COLO668 (cell line): Measurements from ENCODE around the gene ATP6V1B1.
A peak's percentile ranks its signal among the peaks of the same experiment; 100 is the strongest.

Experiments
- DNase-seq: peaks from one replicate; lab custom pipeline; 2025; ENCODE audit not compliant: unreplicated experiment; lab: John Stamatoyannopoulos, UW

ATP6V1B1 gene

GRCh38 chr2:70926042-70926441 is 9.7 kb upstream of the ATP6V1B1 start:
- no peak for DNase-seq

GRCh38 chr2:70927138-70927537 is 8.6 kb upstream of the ATP6V1B1 start:
- DNase-seq, result no peak

GRCh38 chr2:70927641-70928040 is 8.1 kb upstream of the ATP6V1B1 start:
- no peak for DNase-seq

DNA sequence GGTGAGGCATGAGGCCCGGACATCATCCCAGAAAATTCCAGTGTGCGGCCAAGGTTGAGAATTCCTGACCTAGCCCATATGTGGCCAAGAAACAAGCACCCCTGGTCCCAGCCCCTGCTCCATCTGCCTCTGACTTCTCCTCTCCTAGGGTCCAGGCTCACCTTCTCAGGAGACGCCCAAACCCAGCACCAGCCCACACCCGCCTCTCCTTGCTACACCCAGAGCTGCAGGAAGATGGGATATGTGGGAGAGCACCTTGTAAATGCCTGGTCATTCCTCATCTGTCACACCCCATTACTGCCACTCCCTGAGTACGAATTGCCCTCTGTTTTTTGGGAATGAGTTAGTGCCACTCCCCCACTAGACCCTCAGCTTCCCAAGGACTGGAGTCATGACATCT is 7.3 kb upstream of the ATP6V1B1 start:
- DNase-seq, result no peak

DNA sequence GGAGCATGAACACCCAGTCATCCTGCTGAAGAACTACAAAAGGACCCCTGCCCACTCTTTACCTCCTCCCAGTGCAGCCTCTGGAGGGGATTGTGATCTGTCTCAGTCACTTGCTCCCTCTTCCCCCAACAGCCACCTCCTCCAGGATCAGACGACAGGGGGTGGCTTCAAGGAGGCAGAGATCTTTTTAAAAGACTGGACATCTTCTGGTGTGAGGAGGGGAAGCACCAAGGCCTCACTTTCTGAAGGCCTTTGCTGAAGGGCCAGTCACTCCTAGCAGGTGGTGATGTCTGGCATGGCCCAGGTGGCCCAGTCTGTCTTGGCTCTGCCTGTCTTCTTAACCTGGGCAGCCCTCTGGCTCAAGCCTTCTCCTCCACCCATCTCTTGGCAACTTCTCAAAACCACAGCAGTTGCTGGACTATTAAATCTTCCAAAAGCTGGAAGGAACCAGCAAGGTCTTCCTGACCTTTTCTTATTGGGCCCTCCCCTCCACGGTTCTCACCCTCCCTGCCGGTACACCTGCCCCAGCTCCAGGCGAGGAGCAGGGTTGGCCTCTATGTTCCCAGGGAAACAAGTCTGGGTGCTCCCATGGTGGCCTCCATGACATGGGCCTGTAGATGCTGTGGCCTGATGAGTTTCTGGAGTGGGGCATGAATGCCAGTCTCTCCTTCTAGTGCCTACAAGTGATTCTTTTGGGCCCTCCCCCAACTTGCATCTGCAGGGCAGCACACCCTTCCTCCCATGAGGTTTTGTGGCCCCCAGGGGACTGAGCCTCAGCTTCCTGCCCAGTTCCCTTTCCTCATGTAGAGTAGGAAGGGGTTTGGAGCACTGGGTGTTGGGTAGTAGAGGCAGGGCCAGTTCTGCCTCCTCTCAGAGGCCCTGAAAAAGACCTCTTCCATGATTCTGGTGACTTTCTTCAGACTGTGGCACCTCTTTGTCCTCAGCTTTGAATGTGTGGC is 5.0 kb upstream of the ATP6V1B1 start:
- DNase-seq, result no peak

DNA sequence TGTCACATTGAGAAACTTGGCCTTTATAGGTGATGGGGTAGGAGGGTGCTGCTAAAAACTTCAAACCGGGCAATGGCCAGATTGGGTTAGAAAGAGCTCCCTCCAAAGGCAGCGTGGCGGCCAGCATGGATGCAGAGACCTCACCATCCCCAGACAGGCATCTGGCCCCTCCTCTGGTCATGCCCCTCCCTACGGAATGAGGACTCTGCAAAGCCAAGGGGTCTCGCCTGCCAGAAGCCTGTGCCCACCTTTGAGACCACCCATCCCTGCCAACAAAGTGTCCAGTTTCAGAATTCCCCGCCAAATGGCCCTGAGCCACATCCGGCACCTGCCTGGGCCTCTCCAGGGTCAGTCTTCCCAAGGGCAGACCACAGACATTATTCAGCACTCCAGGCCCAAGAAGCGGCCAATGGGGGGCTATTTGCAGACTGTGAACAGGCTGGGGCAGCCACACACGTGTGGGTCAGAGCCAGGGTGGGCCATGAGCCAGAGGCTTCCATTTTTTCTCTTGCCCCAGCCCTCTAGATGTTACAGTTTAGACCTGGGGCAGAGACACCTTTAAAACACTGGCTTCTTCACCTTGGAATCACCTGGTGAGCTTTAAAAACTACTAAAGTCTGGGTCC is 4.2 kb upstream of the ATP6V1B1 start:
- DNase-seq, result no peak

GRCh38 chr2:70932631-70933230 is 3.0 kb upstream of the ATP6V1B1 start:
- no peak for DNase-seq

DNA sequence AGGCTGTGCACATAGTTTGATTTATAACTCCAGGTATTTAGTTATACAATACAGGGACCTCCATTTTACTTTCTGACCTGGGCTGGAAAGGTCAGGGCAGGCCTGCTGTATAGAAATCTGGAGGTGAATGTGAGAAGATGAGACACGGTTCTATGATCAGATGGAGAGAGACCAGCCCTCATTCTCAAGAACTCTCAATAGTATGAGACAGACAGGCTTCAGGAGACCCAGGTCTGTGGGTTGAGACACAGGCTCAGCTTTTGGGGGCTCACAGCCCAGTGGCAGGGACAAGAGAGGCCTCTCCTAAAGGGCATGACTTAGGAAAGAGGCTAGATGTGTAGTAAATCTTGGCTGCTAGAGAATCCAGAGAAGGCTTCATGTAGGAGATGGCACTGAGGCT is 719 bp upstream of the ATP6V1B1 start:
- DNase-seq, result no peak

GRCh38 chr2:70936165-70936978 is 672 bp downstream of the ATP6V1B1 start:
- DNase-seq, result peak; percentile 56

DNA sequence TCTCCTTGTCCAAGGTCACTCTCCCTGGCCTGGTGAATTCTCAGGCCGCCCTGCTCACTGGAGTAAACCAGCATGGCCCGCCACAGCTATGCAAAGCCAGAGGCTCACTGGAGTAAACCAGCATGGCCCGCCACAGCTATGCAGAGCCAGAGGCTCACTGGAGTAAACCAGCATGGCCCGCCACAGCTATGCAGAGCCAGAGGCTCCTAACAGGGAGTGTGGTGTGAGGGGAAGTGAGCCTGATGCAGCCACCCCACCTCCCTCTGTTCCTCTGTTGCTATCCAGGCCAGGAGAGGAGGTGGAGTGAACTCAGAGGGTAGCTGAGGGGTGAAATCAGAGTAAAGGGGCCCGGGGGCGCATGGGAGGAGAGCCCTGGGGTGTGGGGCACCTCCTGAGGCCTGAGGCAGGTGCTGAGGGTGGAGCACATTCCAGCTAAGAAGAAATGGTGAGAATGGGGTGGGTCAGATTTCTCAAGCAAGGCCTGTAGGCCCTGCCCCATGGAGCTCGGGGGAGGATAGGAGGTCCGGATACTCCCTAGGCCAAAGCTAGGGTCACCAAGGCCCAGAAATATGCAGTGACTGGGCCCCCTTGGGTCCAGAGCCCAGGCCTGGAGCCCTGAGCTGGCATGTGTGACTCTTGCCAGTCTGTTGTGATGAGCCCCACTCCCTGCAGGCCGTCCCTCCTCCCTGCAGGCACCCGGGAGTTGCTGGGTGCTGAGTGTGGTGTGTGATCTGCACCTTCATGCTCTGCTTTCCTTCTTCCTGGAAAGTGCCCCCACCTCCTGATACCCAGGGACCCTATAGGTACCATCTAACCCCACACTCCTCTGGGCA is 1.5 kb downstream of the ATP6V1B1 start:
- DNase-seq, result peak; percentile 36

- DNase-seq, result no peak
Measured at GRCh38 chr2:70937866-70938585, 2.3 kb downstream of the ATP6V1B1 start.

DNA sequence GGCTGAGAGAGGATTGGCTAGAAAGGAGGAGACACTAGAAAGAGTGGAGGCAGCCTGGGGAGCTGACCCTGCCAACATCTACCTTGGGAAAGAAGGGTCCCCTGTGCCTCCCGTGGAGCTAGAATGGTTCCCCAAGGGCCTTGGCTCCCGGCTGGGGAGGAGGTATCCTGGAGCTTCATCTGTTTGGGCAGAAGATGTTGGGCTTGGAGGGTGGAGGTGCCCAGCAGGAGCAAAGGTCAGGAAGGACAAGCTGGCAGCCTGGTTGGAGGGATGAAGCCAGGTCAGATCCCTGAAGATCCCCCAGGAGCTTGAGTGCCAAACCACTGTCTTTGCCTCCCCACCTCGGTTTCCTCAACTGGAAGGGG is 2.9 kb downstream of the ATP6V1B1 start:
- no peak for DNase-seq

- no peak for DNase-seq
Measured at GRCh38 chr2:70939001-70939838, 3.5 kb downstream of the ATP6V1B1 start.

DNA sequence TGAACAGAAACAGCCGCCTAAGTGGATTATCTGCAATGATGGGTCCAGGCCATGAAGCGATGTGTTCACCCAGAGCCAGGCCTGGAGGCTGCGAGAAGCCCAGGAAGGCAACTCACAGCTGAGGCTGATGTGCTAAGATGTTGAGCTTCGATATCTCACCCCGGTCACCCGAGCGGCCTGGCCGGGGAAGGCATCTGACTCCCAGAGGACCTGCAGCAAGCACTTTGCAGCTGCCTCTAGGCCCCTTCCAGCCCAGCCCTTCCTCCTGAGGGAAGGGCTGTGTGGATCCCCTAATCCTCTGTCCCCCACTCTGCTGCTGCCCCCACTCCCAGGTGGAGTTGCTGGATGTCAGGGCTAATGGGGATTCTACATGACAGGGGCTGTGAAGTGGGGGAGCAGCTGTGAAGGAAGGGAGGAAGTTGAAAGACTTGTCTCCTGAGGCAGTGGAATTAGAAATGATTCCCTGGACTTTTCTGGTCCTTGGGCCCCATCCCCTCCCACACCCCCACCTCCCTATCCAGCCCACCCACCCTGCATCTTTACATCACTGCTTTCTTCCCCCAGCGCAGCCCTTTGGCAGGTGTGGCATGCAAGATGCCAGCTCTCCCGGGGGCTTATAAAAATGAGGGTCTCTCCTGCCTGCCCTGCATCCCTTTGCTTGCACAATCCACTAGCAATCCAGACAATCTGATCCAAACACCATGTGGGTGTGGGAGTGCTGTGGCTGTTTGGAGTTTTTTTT is 4.3 kb downstream of the ATP6V1B1 start:
- DNase-seq, result no peak

GRCh38 chr2:70941186-70941585 is 5.5 kb downstream of the ATP6V1B1 start:
- no peak for DNase-seq

DNA sequence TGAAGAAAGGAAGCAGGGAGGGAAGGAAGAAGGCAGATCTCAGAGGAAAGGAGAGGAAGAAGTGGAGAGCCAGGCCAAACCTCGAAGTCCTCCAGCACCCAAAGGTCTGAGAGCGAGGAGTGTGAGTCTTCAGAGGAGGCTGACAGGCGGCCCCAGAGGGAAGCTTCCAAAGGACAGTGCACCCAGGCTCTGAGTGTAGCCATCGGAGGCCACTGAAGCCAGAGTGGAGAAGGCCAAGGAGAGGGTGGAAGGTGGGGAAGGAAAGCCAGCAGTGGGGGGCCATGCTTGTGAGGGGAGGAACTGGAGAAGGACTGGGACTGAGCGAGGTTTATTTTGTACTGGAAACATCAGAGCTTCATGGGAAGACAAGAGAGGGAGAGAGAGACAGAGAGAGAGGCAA is 6.0 kb downstream of the ATP6V1B1 start:
- DNase-seq, result no peak

DNA sequence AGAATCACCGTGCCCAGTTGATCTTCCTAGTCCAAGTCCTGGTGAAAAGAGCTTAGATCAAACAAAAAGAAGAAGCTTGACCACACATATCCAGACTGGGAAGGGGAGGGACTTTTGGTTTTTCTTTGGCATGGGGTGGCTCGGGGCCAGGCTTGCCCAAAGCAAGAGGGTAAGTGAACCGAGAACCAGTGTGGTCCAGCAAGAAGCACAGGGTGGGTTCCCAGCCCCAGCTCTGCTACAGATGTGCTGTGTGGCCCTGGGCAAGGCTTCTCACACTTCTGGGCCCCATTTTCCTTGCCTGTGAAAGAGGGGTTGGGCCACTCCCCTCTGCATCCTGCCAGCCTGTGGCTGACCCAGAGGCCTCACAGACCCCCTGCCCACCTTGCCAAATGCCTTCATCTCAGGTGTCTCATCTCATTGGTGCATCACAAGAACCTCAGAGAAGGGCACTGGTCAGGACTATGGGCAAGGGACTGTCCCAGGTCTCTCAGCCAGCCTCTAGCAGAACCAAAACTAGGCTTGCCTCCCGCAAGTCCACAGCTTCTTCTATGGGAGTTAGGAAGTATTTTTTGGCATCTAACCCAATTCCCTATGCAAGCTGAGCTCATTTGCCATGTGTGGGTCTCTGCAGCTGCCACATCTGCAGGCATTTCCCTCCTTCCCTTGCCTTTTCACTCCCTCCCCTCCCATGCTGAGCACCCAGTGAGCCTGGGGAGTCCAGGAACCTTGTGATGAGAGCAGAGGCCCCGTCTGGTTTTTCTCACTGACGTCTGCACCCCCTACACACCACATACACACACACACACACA is 6.9 kb downstream of the ATP6V1B1 start:
- DNase-seq, result no peak
